ENCODE results near the gene KRTAP10-2. TPM values are rescaled to one million over a fixed set of nuclear protein-coding genes. Genes with fewer than 3 reads are reported as not detected.
"Not testable (repeated sequence)": the region's sequence is repeated elsewhere in the genome, so short reads cannot be mapped to it uniquely, and the experiment has no call there.

Gene KRTAP10-2
- total RNA-seq, 6 experiments from 2014 or later: not detected

GRCh38 chr21:44582055-44582454 is 30.8 kb upstream of the KRTAP10-2 start:
- no peak overlapping the region for H3K4me3 ChIP-seq
- no peaks in the 10 kb centered on the region for H3K27me3 ChIP-seq
- intact Hi-C loops (cut with DNase I): no loop called here
- H3K36me3 ChIP-seq: no peaks in the 10 kb centered on the region
- H3K4me1 ChIP-seq: no peaks in the 10 kb centered on the region
- TF ChIP-seq CTCF (IDR thresholded peaks at IDR 0.05): no peak
- no peak for TF ChIP-seq POLR2A (IDR thresholded peaks at IDR 0.05)
- no peak for DNase-seq
- H3K9me3 ChIP-seq: peaks cover 0 to 5% (median 0%) of the 10 kb centered on the region in 4 donors
- 82% methylated on average over 6 of the region's 15 CpGs for WGBS (ENCODE audit: insufficient coverage, low coverage, low lambda C conversion rate, missing lambda C conversion rate)
- H3K27ac ChIP-seq: no peak overlapping the region
- no peak for ATAC-seq

GRCh38 chr21:44581158-44581557 is 29.9 kb upstream of the KRTAP10-2 start:
- intact Hi-C loops (cut with DNase I): no loop called here
- Histone ChIP-seq H3K4me1 (no peaks in the 10 kb centered on the region), H3K27ac (no peak overlapping the region), H3K4me3 (no peak overlapping the region), H3K27me3 (no peaks in the 10 kb centered on the region), H3K9me3 (peaks cover 0 to 5% (median 0%) of the 10 kb centered on the region in 4 donors), H3K36me3 (no peaks in the 10 kb centered on the region)
- 65% methylated on average over 3 of the region's 3 CpGs for WGBS (ENCODE audit: insufficient coverage, low coverage, low lambda C conversion rate, missing lambda C conversion rate)
- DNase-seq (no peak), ATAC-seq (no peak)
- no peak for TF ChIP-seq CTCF (IDR thresholded peaks at IDR 0.05)
- TF ChIP-seq POLR2A (IDR thresholded peaks at IDR 0.05): no peak

- ATAC-seq (peak in 3 of 4 donors; percentile 49 to 73 (median 54)), DNase-seq (peak in 1 of 3 donors; percentile 47)
- 48% methylated on average over 9 of the region's 19 CpGs for WGBS (ENCODE audit: insufficient coverage, low coverage, low lambda C conversion rate, missing lambda C conversion rate)
Observed at GRCh38 chr21:44580231-44580821, 29.0 kb upstream of the KRTAP10-2 start, which contains the start of gene KRTAP10-5. KRTAP10-5 (minus strand) TSS chr21:44580604; CDS start chr21:44580578, 26 bp downstream.

GRCh38 chr21:44579833-44580144 is 28.5 kb upstream of the KRTAP10-2 start:
- 71% methylated on average over 7 of the region's 7 CpGs for WGBS (ENCODE audit: insufficient coverage, low coverage, low lambda C conversion rate, missing lambda C conversion rate)
- peaks cover 0 to 5% (median 0%) of the 10 kb centered on the region in 4 donors for H3K9me3 ChIP-seq
- intact Hi-C loops (cut with DNase I): no loop called here
- H3K27ac ChIP-seq: no peak overlapping the region
- no peak for DNase-seq
- H3K4me1 ChIP-seq: no peaks in the 10 kb centered on the region
- no peak overlapping the region for H3K4me3 ChIP-seq
- TF ChIP-seq CTCF (IDR thresholded peaks at IDR 0.05): no peak
- TF ChIP-seq POLR2A (IDR thresholded peaks at IDR 0.05): no peak
- ATAC-seq: no peak
- H3K36me3 ChIP-seq: no peaks in the 10 kb centered on the region
- no peaks in the 10 kb centered on the region for H3K27me3 ChIP-seq

More at GRCh38 chr21:44580231-44580821, 29.0 kb upstream of the KRTAP10-2 start, which contains the start of gene KRTAP10-5:
- H3K27ac ChIP-seq; H3K4me3 ChIP-seq; H3K4me1 ChIP-seq; H3K27me3 ChIP-seq; H3K9me3 ChIP-seq; H3K36me3 ChIP-seq; intact Hi-C loops (cut with DNase I): not testable (repeated sequence)

GRCh38 chr21:44579056-44579832 is 27.9 kb upstream of the KRTAP10-2 start:
- H3K4me3 ChIP-seq: no peak overlapping the region
- H3K36me3 ChIP-seq: no peaks in the 10 kb centered on the region
- no peaks in the 10 kb centered on the region for H3K4me1 ChIP-seq
- no peak for TF ChIP-seq POLR2A (IDR thresholded peaks at IDR 0.05)
- no peak for TF ChIP-seq CTCF (IDR thresholded peaks at IDR 0.05)
- ATAC-seq: no peak
- H3K9me3 ChIP-seq: peaks cover 0 to 5% (median 0%) of the 10 kb centered on the region in 4 donors
- no peak overlapping the region for H3K27ac ChIP-seq
- no peak for DNase-seq
- intact Hi-C loops (cut with DNase I): no loop called here
- H3K27me3 ChIP-seq: no peaks in the 10 kb centered on the region
- 80% methylated on average over 9 of the region's 22 CpGs for WGBS (ENCODE audit: insufficient coverage, low coverage, low lambda C conversion rate, missing lambda C conversion rate)
